SIG-M5 (cell line): ENCODE measurements around the gene GORASP1.

Experiments used
- DNase-seq: peaks from one replicate; lab custom pipeline; 2025; lab: John Stamatoyannopoulos, UW

GORASP1 gene

GRCh38 chr3:39107388-39108199, at the start of gene GORASP1, which contains the start of gene TTC21A:
TSS of gene GORASP1 (minus strand) at chr3:39107627. CDS start at chr3:39107541, 86 bp downstream.
TSS of gene TTC21A (plus strand) at chr3:39107680. CDS start at chr3:39107838, 158 bp downstream.
- no peak for DNase-seq

- no peak for DNase-seq
These were observed 49.0 kb upstream of the GORASP1 start for GRCh38 chr3:39156421-39156820.

GRCh38 chr3:39154280-39155021, 47.0 kb upstream of the GORASP1 start:
- no peak for DNase-seq

GRCh38 chr3:39153977-39154279, 46.5 kb upstream of the GORASP1 start:
- DNase-seq = no peak

GRCh38 chr3:39150803-39151631, 43.6 kb upstream of the GORASP1 start:
- no peak for DNase-seq

- DNase-seq = no peak
These were observed 42.8 kb upstream of the GORASP1 start for GRCh38 chr3:39150148-39150802.

GRCh38 chr3:39149498-39150147, 42.2 kb upstream of the GORASP1 start:
- DNase-seq = no peak

GRCh38 chr3:39149059-39149455, 41.6 kb upstream of the GORASP1 start:
- no peak for DNase-seq

- DNase-seq = no peak
These were observed 41.1 kb upstream of the GORASP1 start for GRCh38 chr3:39148435-39149058.

GRCh38 chr3:39147711-39148434, 40.4 kb upstream of the GORASP1 start:
- no peak for DNase-seq

- no peak for DNase-seq
These were observed 39.5 kb upstream of the GORASP1 start for GRCh38 chr3:39146611-39147591.

GRCh38 chr3:39146083-39146501, 38.7 kb upstream of the GORASP1 start:
- no peak for DNase-seq

GRCh38 chr3:39144748-39145380, 37.4 kb upstream of the GORASP1 start:
- DNase-seq = no peak

- DNase-seq = no peak
These were observed 36.8 kb upstream of the GORASP1 start for GRCh38 chr3:39144095-39144747.

GRCh38 chr3:39143051-39143885, 35.8 kb upstream of the GORASP1 start:
- no peak for DNase-seq

GRCh38 chr3:39142067-39142466, 34.6 kb upstream of the GORASP1 start:
- DNase-seq = no peak
